Prostate gland (tissue), 2 donors: ENCODE results near the gene RACGAP1.

Experiments
- CTCF ChIP-seq, 4 experiments: fragments of 200-600 bp in 2 of 4; fragments of 450-650 bp in 2 of 4; sonication (generic) in 2 of 4; IDR thresholded peaks; 1 replicate in 3 of 4; 2 replicates in 1 of 4; pipeline ENCODE4 v1.5.1; 2016 to 2019; ENCODE audit warnings: antibody characterized with exemption in 4 of 4, mild to moderate bottlenecking in 2 of 4, moderate library complexity in 2 of 4
- POLR2A ChIP-seq: fragments of 450-650 bp; IDR thresholded peaks from one replicate; pipeline ENCODE4 v1.6.1; 2016; ENCODE audit warnings: antibody characterized with exemption, mild to moderate bottlenecking
- POLR2AphosphoS5 ChIP-seq: sonication (generic); formaldehyde crosslinking; IDR thresholded peaks from one replicate; pipeline ENCODE4 v1.6.1; 2017; ENCODE audit warnings: antibody characterized with exemption

GRCh38 chr12:49998453-49998852, 26.8 kb downstream of the RACGAP1 start:
- TF ChIP-seq CTCF (IDR thresholded peaks at IDR 0.05) (no peak), POLR2AphosphoS5 (no peak), POLR2A (no peak)
